Testis (tissue), 2 donors: ENCODE results near the gene LPP.

Experiments
- POLR2A ChIP-seq: fragments of 450-650 bp; IDR thresholded peaks from one replicate; pipeline ENCODE4 v1.6.1; 2017; ENCODE audit warnings: antibody characterized with exemption, mild to moderate bottlenecking, moderate library complexity
- TF ChIP-seq, protein P1 (sequence below), 3 experiments: fragments of 450-650 bp in 2 of 3; fragments of 200-600 bp in 1 of 3; sonication (generic) in 1 of 3; IDR thresholded peaks; one replicate each; pipeline ENCODE4 v1.5.1; 2016 to 2019; ENCODE audit warnings: antibody characterized with exemption in 3 of 3, mild to moderate bottlenecking in 2 of 3, moderate library complexity in 1 of 3

DNA sequence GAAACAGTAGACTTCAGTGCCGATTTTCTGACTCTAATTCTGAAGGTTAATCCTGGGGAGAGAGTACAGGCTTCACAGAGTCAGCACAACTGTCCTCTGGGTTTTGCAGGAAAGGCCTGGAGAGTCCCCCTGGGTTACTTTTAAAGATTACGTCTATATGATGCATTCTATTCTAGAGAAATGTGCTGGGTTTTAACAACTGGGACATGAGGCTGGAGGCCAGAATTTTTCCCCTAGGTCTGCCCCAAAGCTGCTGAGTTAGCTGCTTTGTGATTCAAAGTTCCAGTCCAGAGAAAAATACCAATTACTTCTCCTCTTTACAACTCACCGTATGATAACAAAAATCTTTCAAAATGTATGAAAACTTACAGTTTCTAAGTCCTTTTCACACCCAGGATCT, 777.1 kb downstream of the LPP start:
- TF ChIP-seq, protein P1, sequence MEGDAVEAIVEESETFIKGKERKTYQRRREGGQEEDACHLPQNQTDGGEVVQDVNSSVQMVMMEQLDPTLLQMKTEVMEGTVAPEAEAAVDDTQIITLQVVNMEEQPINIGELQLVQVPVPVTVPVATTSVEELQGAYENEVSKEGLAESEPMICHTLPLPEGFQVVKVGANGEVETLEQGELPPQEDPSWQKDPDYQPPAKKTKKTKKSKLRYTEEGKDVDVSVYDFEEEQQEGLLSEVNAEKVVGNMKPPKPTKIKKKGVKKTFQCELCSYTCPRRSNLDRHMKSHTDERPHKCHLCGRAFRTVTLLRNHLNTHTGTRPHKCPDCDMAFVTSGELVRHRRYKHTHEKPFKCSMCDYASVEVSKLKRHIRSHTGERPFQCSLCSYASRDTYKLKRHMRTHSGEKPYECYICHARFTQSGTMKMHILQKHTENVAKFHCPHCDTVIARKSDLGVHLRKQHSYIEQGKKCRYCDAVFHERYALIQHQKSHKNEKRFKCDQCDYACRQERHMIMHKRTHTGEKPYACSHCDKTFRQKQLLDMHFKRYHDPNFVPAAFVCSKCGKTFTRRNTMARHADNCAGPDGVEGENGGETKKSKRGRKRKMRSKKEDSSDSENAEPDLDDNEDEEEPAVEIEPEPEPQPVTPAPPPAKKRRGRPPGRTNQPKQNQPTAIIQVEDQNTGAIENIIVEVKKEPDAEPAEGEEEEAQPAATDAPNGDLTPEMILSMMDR (IDR thresholded peaks at IDR 0.05), result no peak
- no peak for TF ChIP-seq POLR2A
